NB4 (cell line): ENCODE results near the gene CLDN15.
A peak's percentile ranks its signal among the peaks of the same experiment; 100 is the strongest.

Experiments used
- MYC ChIP-seq: IDR thresholded peaks from 2 replicates; pipeline ENCODE4 v1.6.1; 2011; ENCODE audit warnings: low read depth, low read length
- POLR2A ChIP-seq: IDR thresholded peaks from 2 replicates; pipeline ENCODE4 v1.6.1; 2011; ENCODE audit warnings: mild to moderate bottlenecking; ENCODE audit not compliant: insufficient read length; ENCODE audit errors: extremely low read depth
- TF ChIP-seq, protein P1 (sequence below): IDR thresholded peaks from one replicate; pipeline ENCODE4 v1.5.1; 2012; ENCODE audit warnings: low read depth, low read length
- TF ChIP-seq, protein P2 (sequence below): IDR thresholded peaks from 2 replicates; pipeline ENCODE4 v1.6.1; 2011; ENCODE audit warnings: low read depth, low read length

DNA sequence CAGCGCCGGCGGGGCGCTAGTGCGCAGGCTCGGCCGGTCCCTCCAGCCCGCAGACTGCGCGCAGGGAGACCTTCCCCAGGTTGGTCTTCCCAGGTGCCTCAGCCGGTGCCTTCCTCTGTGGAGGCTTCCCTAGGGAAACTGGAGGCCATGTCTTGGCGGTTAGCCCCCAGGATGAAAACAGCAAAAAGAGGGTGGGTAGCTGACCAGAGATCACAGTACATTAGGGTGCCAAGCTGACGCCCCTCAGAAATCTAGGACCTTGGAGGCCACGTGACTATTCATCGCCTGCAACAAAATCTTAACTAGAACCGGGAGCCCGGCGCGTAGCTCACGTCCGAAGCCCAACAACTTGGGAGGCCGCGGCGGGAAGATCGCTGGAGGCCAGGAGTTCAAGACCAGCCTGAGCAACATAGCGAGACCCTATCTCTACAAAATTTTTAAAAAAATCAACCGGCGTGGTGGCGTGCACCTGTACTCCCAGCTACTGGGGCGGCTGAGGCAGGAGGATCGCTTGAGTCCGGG, 7.6 kb upstream of the CLDN15 start:
- TF ChIP-seq, protein P1, sequence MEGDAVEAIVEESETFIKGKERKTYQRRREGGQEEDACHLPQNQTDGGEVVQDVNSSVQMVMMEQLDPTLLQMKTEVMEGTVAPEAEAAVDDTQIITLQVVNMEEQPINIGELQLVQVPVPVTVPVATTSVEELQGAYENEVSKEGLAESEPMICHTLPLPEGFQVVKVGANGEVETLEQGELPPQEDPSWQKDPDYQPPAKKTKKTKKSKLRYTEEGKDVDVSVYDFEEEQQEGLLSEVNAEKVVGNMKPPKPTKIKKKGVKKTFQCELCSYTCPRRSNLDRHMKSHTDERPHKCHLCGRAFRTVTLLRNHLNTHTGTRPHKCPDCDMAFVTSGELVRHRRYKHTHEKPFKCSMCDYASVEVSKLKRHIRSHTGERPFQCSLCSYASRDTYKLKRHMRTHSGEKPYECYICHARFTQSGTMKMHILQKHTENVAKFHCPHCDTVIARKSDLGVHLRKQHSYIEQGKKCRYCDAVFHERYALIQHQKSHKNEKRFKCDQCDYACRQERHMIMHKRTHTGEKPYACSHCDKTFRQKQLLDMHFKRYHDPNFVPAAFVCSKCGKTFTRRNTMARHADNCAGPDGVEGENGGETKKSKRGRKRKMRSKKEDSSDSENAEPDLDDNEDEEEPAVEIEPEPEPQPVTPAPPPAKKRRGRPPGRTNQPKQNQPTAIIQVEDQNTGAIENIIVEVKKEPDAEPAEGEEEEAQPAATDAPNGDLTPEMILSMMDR, result no peak
- TF ChIP-seq POLR2A (peak; percentile 42), MYC (peak; percentile 48)
- TF ChIP-seq, protein P2, sequence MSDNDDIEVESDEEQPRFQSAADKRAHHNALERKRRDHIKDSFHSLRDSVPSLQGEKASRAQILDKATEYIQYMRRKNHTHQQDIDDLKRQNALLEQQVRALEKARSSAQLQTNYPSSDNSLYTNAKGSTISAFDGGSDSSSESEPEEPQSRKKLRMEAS, result peak; percentile 84
